ENCODE results near the gene ANXA11. TPM values are rescaled to one million over a fixed set of nuclear protein-coding genes. Genes with fewer than 3 reads are reported as not detected.
A peak's percentile ranks its signal among the peaks of the same experiment; 100 is the strongest.
"Not testable (repeated sequence)": the region's sequence is repeated elsewhere in the genome, so short reads cannot be mapped to it uniquely, and the experiment has no call there.

ANXA11 gene
- total and polyA plus RNA-seq, 8 donors: 90.9 to 298 (median 103) TPM

- peaks cover 7 to 49% of the 10 kb centered on the region in 2 donors for H3K27me3 ChIP-seq
- H3K4me1 ChIP-seq: peaks cover 4 to 11% of the 10 kb centered on the region in 2 donors
- ATAC-seq: peak; percentile 18
- intact Hi-C loops (cut with DNase I): no loop called here
- no peak for TF ChIP-seq CTCF (IDR thresholded peaks at IDR 0.05)
- no peak for DNase-seq
- H3K9me3 ChIP-seq: no peaks in the 10 kb centered on the region
- no peaks in the 10 kb centered on the region for H3K36me3 ChIP-seq
- no peak overlapping the region for H3K4me3 ChIP-seq
- H3K27ac ChIP-seq: peak overlapping the region in 1 of 2 donors; percentile 26
These were observed 68.1 kb downstream of the ANXA11 start for GRCh38 chr10:80137031-80137862.

GRCh38 chr10:80136134-80136571 lies 69.2 kb downstream of the ANXA11 start:
- Histone ChIP-seq H3K4me3 (no peak overlapping the region), H3K4me1 (peaks cover 4 to 12% of the 10 kb centered on the region in 2 donors), H3K36me3 (no peaks in the 10 kb centered on the region), H3K9me3 (no peaks in the 10 kb centered on the region), H3K27me3 (peaks cover 15 to 51% of the 10 kb centered on the region in 2 donors), H3K27ac (peak overlapping the region in 1 of 2 donors; percentile 68)
- TF ChIP-seq CTCF (IDR thresholded peaks at IDR 0.05): no peak
- DNase-seq: peak in 3 of 4 donors; percentile 66 to 79 (median 67)
- intact Hi-C loops (cut with DNase I): no loop called here
- peak; percentile 63 for ATAC-seq

- DNase-seq; H3K36me3 ChIP-seq; ATAC-seq; H3K9me3 ChIP-seq; intact Hi-C loops (cut with DNase I): not testable (repeated sequence)
- Histone ChIP-seq H3K4me3 (peak overlapping the region; percentile 25 to 37), H3K4me1 (peaks cover 4 to 12% of the 10 kb centered on the region in 2 donors), H3K27ac (peak overlapping the region; percentile 46 to 55), H3K27me3 (peaks cover 15 to 38% of the 10 kb centered on the region in 2 donors)
These were observed 71.7 kb downstream of the ANXA11 start for GRCh38 chr10:80133687-80134086.

- intact Hi-C loops (cut with DNase I): no loop called here
- H3K4me3 ChIP-seq: peak overlapping the region; percentile 25 to 37
- peak overlapping the region; percentile 46 to 55 for H3K27ac ChIP-seq
These were observed 72.1 kb downstream of the ANXA11 start for GRCh38 chr10:80133206-80133605.

More at GRCh38 chr10:80133206-80133605, 72.1 kb downstream of the ANXA11 start:
- H3K27me3 ChIP-seq: peaks cover 15 to 38% of the 10 kb centered on the region in 2 donors
- TF ChIP-seq CTCF (IDR thresholded peaks at IDR 0.05): no peak
- ATAC-seq (no peak), DNase-seq (no peak)
- no peaks in the 10 kb centered on the region for H3K36me3 ChIP-seq
- peaks cover 4 to 12% of the 10 kb centered on the region in 2 donors for H3K4me1 ChIP-seq
- no peaks in the 10 kb centered on the region for H3K9me3 ChIP-seq

All from left lung (tissue), 10 donors.